ES-I3 (cell line): Measurements from ENCODE around the gene ABCF1.

Experiments used
- H3K36me3 ChIP-seq: 2 replicates; pipeline ENCODE4 v1.6.1; 2013; ENCODE audit warnings: mild to moderate bottlenecking, low read length, control low read depth, moderate library complexity; ENCODE audit not compliant: insufficient read depth
- H3K4me1 ChIP-seq: 2 replicates; pipeline ENCODE4 v1.6.1; 2013; ENCODE audit warnings: mild to moderate bottlenecking, control low read depth, low read length; ENCODE audit not compliant: insufficient read depth
- H3K9ac ChIP-seq: 2 replicates; pipeline ENCODE4 v1.6.1; 2013; ENCODE audit warnings: low read depth, mild to moderate bottlenecking, low read length, moderate library complexity
- H3K9me3 ChIP-seq: 2 replicates; pipeline ENCODE4 v1.6.1; 2013; ENCODE audit warnings: mild to moderate bottlenecking, low read length, moderate library complexity; ENCODE audit not compliant: control insufficient read depth, insufficient read depth

ABCF1 gene

DNA sequence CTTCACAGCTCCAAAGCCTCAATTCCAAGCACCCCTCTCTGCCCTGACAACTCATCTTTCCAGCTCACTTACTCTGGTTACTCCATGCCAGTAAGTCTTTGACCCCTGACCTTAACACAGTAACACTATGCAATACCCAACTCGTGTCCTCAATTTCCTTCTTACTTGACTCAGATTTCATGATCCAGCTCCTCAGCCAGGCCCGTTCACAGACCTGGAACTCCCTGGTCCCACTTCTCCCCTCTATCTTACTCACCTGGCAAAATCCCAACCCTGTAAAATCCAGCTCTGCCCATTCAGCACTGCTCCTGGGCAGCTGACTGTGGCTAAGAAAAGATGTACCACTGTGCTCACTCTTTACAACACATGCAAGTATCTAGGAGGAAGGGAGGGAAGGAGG is 22.9 kb upstream of the ABCF1 start:
- 0 out of 2 replicates have a peak, but pooled peaks cover 3% of the 10 kb centered on the region for H3K4me1 ChIP-seq

GRCh38 chr6:30554404-30554803 is 16.8 kb upstream of the ABCF1 start:
- Histone ChIP-seq H3K9me3 (no peaks in the 10 kb centered on the region), H3K9ac (0 out of 2 replicates have a peak overlapping the region, but pooled peaks have one; percentile 90), H3K4me1 (peaks cover 12% of the 10 kb centered on the region; the same call in 1 of the 2 replicates), H3K36me3 (peaks cover 20% of the 10 kb centered on the region; the same call in 1 of the 2 replicates)

More for the DNA sequence above, 22.9 kb upstream of the ABCF1 start:
- H3K9ac ChIP-seq, result no peak overlapping the region
- H3K36me3 ChIP-seq, result peaks cover 24% of the 10 kb centered on the region; the same call in 1 of the 2 replicates
- no peaks in the 10 kb centered on the region for H3K9me3 ChIP-seq

DNA sequence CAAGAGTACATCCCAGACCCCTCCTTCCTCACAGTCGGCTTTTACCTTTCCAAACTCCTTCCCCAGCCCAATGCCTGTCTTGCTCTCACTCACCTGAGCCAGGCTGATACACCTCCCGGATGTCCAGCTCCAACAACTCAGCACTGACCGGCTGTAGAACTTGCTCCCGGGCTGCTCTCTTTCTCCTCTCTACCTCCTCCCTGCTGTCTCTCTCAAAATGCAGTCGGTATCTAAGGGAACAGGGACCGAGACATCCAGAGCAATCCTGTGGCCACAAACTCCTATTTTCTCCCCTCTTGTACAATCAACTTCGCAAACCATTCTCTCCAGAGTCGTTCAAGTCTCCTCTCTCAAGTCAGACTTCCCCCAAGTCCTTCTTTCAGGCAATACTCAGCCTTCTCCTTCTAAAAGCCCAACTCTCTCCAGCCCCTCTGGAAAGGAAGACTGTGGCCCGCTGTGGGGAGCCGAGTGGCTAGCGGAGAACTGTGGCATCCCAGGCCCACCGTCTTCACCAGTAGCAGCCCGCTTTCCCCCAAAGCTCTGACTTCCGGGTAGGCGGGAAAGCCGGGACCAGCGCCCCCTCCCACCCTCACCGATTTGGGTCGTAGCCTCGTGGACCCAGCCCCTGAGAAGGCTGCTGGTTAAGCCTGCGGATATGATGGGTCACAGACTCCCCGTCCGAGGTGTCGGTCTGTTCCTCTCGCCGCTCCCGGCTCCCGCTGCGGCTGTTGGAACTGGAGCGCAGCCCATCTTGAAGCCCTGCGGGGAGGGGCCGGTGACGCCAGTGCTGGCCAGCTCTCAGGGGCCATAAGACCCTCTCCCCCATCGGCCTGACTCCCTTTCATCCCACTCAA is 16.1 kb upstream of the ABCF1 start:
- peak overlapping the region; percentile 90 for H3K9ac ChIP-seq
- H3K4me1 ChIP-seq, result peaks cover 12% of the 10 kb centered on the region; the same call in 1 of the 2 replicates
- H3K9me3 ChIP-seq, result no peaks in the 10 kb centered on the region
- peaks cover 19% of the 10 kb centered on the region; the same call in 1 of the 2 replicates for H3K36me3 ChIP-seq

- Histone ChIP-seq H3K36me3 (peaks cover 17% of the 10 kb centered on the region; the same call in 1 of the 2 replicates), H3K9me3 (no peaks in the 10 kb centered on the region), H3K9ac (peak overlapping the region; percentile 90), H3K4me1 (peaks cover 12% of the 10 kb centered on the region; the same call in 1 of the 2 replicates)
Measured at GRCh38 chr6:30555816-30556065, 15.5 kb upstream of the ABCF1 start.

GRCh38 chr6:30556066-30556905 is 15.0 kb upstream of the ABCF1 start, which contains the start of gene GNL1:
Gene GNL1 (minus strand): TSS chr6:30556489. CDS start chr6:30556203, 286 bp downstream.
- Histone ChIP-seq H3K9ac (peak within 1 kb of the TSS; percentile 90), H3K4me1 (peaks cover 12% of the 10 kb centered on the region; the same call in 1 of the 2 replicates), H3K9me3 (no peaks in the 10 kb centered on the region), H3K36me3 (peaks cover 16% of the 10 kb centered on the region; the same call in 1 of the 2 replicates)

GRCh38 chr6:30556906-30557682 is 14.1 kb upstream of the ABCF1 start, which contains the start of gene PRR3:
Gene PRR3 (plus strand): TSS chr6:30557295. CDS start chr6:30557345, 50 bp downstream.
- peaks cover 12% of the 10 kb centered on the region; the same call in 1 of the 2 replicates for H3K4me1 ChIP-seq
- peak within 1 kb of the TSS; percentile 90 for H3K9ac ChIP-seq
- peaks cover 15% of the 10 kb centered on the region for H3K36me3 ChIP-seq
- no peaks in the 10 kb centered on the region for H3K9me3 ChIP-seq

- Histone ChIP-seq H3K36me3 (peaks cover 16% of the 10 kb centered on the region), H3K9ac (peak overlapping the region; percentile 90), H3K9me3 (no peaks in the 10 kb centered on the region), H3K4me1 (peaks cover 12% of the 10 kb centered on the region; the same call in 1 of the 2 replicates)
Measured at GRCh38 chr6:30557683-30557981, 13.6 kb upstream of the ABCF1 start.

DNA sequence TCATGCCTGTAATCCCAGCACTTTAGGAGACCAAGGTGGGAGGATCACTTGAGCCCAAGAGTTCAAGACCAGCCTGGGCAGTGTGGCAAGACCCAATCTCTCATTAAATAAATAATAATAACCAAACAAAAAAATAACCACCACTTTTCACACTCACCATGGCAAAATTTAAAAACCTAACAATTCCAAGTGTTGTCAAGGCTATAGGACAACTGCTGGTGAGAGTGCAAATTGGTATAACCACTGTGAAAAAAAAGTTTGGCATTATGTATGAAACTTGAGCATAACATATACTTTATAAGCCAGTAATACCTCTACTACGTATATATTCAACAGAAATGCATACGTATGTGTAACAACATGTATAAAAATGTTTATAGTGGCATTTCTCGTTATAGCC is 10.3 kb upstream of the ABCF1 start:
- no peak overlapping the region for H3K9ac ChIP-seq
- peaks cover 13% of the 10 kb centered on the region for H3K36me3 ChIP-seq
- peaks cover 5% of the 10 kb centered on the region; the same call in 1 of the 2 replicates for H3K4me1 ChIP-seq
- H3K9me3 ChIP-seq, result no peaks in the 10 kb centered on the region

GRCh38 chr6:30562470-30563425 is 8.5 kb upstream of the ABCF1 start:
- Histone ChIP-seq H3K36me3 (peaks cover 13% of the 10 kb centered on the region), H3K4me1 (peaks cover 5% of the 10 kb centered on the region; the same call in 1 of the 2 replicates), H3K9ac (no peak overlapping the region), H3K9me3 (no peaks in the 10 kb centered on the region)

DNA sequence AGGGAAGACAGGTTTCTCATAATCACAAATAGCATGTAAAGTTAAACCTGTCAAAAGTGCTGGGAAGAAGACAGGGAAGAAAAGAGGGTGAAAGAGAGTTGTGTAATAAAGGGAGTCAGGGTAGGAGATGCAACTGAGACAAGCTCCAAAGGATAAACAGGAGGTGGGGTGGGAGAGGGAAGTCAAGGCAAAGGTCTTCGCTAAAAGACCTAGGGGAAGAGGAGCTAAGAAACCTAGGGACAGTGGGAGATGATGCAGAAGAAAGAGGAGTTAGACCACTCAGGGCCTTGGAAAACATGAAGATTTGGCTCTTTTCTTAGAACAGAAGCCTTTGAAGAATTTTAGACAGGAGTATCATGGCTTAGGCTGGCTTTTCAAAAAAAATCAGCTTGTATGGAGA is 7.1 kb upstream of the ABCF1 start:
- Histone ChIP-seq H3K36me3 (peaks cover 13% of the 10 kb centered on the region), H3K9me3 (no peaks in the 10 kb centered on the region), H3K9ac (no peak overlapping the region), H3K4me1 (no peaks in the 10 kb centered on the region)

- no peaks in the 10 kb centered on the region for H3K4me1 ChIP-seq
- no peak overlapping the region for H3K9ac ChIP-seq
- no peaks in the 10 kb centered on the region for H3K9me3 ChIP-seq
- H3K36me3 ChIP-seq, result peaks cover 13% of the 10 kb centered on the region
Measured at GRCh38 chr6:30565772-30566171, 5.5 kb upstream of the ABCF1 start.

GRCh38 chr6:30568245-30568644 is 3.0 kb upstream of the ABCF1 start:
- Histone ChIP-seq H3K9me3 (no peaks in the 10 kb centered on the region), H3K4me1 (peaks cover 6% of the 10 kb centered on the region), H3K9ac (no peak overlapping the region), H3K36me3 (peaks cover 5% of the 10 kb centered on the region)

DNA sequence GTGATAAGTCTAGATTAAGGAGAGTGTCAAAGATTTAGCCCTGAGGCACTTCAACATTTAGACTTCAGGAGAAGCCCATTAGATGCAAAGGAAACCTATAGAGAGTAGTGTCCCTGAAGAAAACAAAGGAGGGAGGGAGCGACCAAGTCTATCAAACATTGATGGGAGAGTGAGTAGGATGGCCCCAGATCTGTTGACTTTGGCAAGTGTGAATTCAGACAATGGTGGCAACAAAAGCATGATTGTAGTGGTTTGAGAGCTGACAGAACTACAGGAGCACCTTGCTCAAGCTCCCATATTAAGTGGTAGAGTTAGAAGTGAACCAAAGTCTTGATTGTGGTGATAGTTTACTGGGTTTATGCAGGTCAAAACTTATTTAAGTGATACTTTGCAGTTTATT is 979 bp upstream of the ABCF1 start:
- H3K9me3 ChIP-seq, result no peaks in the 10 kb centered on the region
- H3K9ac ChIP-seq, result peak overlapping the region; percentile 89
- peaks cover 6% of the 10 kb centered on the region for H3K4me1 ChIP-seq

More for the DNA sequence above, 979 bp upstream of the ABCF1 start:
- H3K36me3 ChIP-seq, result peaks cover 4% of the 10 kb centered on the region; the same call in 1 of the 2 replicates
